Subcutaneous abdominal adipose tissue (tissue), 5 donors: ENCODE data around the gene APOA4.
"Not testable (repeated sequence)": the region's sequence is repeated elsewhere in the genome, so short reads cannot be mapped to it uniquely, and the experiment has no call there.

Experiments
- H3K27ac ChIP-seq: one replicate; pipeline ENCODE4 v1.7.0; 2013; ENCODE audit warnings: low read depth, mild to moderate bottlenecking, inconsistent platforms, low read length, moderate library complexity
- H3K27me3 ChIP-seq, 5 donors: one replicate each; pipeline ENCODE4 v1.7.0; 2013; ENCODE audit warnings: low read length in 5 of 5, inconsistent platforms in 1 of 5; ENCODE audit not compliant: control insufficient read depth in 5 of 5, insufficient read depth in 4 of 5
- H3K36me3 ChIP-seq, 5 donors: one replicate each; pipeline ENCODE4 v1.7.0; 2013; ENCODE audit warnings: low read length in 5 of 5; ENCODE audit not compliant: control insufficient read depth in 5 of 5, insufficient read depth in 5 of 5
- H3K4me1 ChIP-seq, 5 donors: one replicate each; pipeline ENCODE4 v1.7.0; 2013; ENCODE audit warnings: low read length in 5 of 5, mild to moderate bottlenecking in 3 of 5, moderate library complexity in 1 of 5; ENCODE audit not compliant: control insufficient read depth in 5 of 5, insufficient read depth in 5 of 5
- H3K4me3 ChIP-seq, 5 donors: one replicate each; pipeline ENCODE4 v1.7.0; 2013; ENCODE audit warnings: low read length in 5 of 5, low read depth in 1 of 5
- H3K9ac ChIP-seq, 5 donors: one replicate each; pipeline ENCODE4 v1.7.0; 2013; ENCODE audit warnings: low read length in 5 of 5, mild to moderate bottlenecking in 4 of 5, moderate library complexity in 3 of 5
- H3K9me3 ChIP-seq, 5 donors: one replicate each; pipeline ENCODE4 v1.7.0; 2013; ENCODE audit warnings: low read length in 5 of 5; ENCODE audit not compliant: control insufficient read depth in 5 of 5
- donor health status: healthy.
- donor health status: healthy.
- donor health status: healthy.
- donor health status: healthy.
- donor health status: healthy.

The APOA4 gene

GRCh38 chr11:116838321-116839084, 15.4 kb upstream of the APOA4 start:
- Histone ChIP-seq H3K27ac (no peak overlapping the region), H3K4me3 (no peak overlapping the region), H3K4me1 (peaks cover 2 to 25% (median 21%) of the 10 kb centered on the region in 5 donors), H3K27me3 (no peaks in the 10 kb centered on the region), H3K36me3 (peaks cover 0 to 7% (median 6%) of the 10 kb centered on the region in 5 donors), H3K9me3 (no peaks in the 10 kb centered on the region), H3K9ac (no peak overlapping the region)

DNA sequence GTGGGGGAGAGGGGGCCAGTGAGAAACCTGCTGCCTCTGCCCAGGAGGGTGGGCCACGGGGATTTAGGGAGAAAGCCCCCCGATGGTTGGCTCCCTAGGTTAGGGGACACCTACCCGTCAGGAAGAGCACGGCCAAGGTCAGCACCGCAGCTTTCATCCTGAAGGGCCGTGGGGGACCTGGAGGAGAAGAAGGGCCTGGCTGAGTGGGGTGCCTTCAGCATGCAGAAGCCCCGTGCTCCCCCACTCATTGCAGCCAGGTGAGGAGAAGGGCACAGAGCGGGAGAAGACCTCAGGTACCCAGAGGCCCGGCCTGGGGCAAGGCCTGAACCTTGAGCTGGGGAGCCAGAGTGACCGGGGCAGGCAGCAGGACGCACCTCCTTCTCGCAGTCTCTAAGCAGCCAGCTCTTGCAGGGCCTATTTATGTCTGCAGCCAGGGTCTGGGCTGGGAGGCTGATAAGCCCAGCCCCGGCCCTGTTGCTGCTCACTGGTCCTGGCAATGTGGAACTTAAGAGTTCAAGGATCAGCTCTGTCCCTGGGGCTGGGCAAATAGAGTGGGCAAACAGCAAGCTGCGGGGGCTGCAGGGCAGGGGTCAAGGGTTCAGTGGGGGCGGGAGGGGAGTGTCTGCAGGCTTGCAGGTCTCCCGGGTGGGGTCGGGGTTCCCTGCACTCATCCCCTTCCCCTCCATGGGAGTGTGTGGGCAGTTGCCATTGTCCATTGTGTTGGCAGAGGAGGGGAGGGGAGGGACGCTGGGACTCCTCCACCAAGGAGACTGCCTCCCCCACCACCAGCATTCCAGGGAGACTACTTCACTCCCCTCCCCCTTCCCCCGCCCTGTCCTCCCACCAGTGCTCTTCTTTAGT, 14.4 kb upstream of the APOA4 start, which contains the start of gene APOA1:
TSS of gene APOA1 (minus strand) at position 392 of the 861 bp plus-strand sequence. CDS start at position 157, 235 bp downstream.
- Histone ChIP-seq H3K27ac (peak within 1 kb of the TSS; percentile 37), H3K9me3 (no peaks in the 10 kb centered on the region), H3K4me3 (no peak within 1 kb of the TSS), H3K27me3 (no peaks in the 10 kb centered on the region), H3K36me3 (no peaks in the 10 kb centered on the region), H3K9ac (no peak within 1 kb of the TSS), H3K4me1 (peaks cover 2 to 25% (median 21%) of the 10 kb centered on the region in 5 donors)

- no peak overlapping the region for H3K4me3 ChIP-seq
- H3K4me1 ChIP-seq, result peaks cover 2 to 25% (median 21%) of the 10 kb centered on the region in 5 donors
- H3K36me3 ChIP-seq, result no peaks in the 10 kb centered on the region
- no peak overlapping the region for H3K9ac ChIP-seq
- H3K9me3 ChIP-seq, result no peaks in the 10 kb centered on the region
- no peaks in the 10 kb centered on the region for H3K27me3 ChIP-seq
- peak overlapping the region; percentile 37 for H3K27ac ChIP-seq
Measured at GRCh38 chr11:116836632-116836991, 13.5 kb upstream of the APOA4 start.

DNA sequence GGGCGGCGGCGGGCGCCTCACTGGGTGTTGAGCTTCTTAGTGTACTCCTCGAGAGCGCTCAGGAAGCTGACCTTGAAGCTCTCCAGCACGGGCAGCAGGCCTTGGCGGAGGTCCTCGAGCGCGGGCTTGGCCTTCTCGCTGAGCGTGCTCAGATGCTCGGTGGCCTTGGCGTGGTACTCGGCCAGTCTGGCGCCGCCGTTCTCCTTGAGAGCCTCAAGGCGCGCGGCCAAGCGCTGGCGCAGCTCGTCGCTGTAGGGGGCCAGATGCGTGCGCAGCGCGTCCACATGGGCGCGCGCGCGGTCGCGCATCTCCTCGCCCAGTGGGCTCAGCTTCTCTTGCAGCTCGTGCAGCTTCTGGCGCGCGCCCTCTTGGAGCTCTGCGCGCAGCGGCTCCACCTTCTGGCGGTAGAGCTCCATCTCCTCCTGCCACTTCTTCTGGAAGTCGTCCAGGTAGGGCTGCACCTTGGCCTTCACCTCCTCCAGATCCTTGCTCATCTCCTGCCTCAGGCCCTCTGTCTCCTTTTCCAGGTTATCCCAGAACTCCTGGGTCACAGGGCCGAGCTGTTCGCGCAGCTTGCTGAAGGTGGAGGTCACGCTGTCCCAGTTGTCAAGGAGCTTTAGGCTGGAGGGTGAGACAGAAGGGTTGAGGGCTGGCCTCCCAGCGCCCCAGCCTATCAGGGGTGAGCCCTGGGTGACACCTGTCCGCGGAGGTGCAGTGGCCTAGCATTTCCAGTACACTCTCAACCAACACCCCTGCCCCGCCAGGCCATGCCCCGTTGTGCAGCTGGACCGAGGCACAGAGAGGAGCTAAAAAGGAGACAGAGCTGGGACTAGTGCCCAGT, 12.9 kb upstream of the APOA4 start:
- Histone ChIP-seq H3K9ac (peak overlapping the region in 3 of 5 donors; percentile 26 to 53 (median 43)), H3K36me3 (no peaks in the 10 kb centered on the region), H3K27me3 (no peaks in the 10 kb centered on the region), H3K4me3 (peak overlapping the region in 4 of 5 donors; percentile 55 to 62 (median 58)), H3K9me3 (no peaks in the 10 kb centered on the region), H3K4me1 (peaks cover 2 to 25% (median 21%) of the 10 kb centered on the region in 5 donors), H3K27ac (peak overlapping the region; percentile 37)

DNA sequence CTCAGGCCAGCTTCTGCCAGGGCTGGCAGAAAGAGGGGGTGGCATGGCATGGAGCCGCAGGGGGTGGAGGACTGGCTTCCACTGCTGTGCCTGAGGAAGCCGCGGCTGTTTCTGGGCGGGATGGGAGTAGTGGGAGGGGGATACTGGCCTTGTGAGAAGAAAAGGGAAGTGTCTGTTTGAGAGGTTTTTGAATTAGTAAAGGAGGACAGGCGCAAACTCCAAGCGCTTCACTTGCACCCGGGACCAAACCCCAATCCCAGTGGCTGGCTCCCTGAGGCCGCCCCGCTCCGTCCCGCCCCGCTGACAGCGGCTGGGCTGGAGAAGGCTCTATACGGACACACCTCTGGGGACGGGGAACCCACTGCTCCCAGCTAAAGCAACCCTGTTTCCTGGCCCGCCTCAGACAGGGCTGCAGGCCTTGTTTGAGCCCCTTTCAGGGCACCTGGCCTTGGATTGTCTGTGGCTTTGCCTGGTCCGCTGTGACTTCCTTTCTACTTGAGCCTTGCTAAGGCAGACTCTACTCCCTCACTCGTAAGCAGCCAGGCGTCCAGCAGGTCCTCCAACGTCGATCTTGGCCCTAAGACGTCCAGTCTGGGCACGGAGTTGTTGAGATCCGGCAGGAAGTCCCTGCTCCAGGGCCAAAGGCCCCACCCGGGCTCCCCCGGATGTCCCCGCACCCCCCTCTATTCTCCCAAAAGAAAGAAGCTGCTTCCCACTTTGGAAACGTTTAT, 12.1 kb upstream of the APOA4 start:
- Histone ChIP-seq H3K9me3 (no peaks in the 10 kb centered on the region), H3K27ac (peak overlapping the region; percentile 37), H3K4me3 (peak overlapping the region; percentile 55 to 62 (median 59)), H3K9ac (peak overlapping the region in 3 of 5 donors; percentile 26 to 43 (median 41)), H3K4me1 (peaks cover 2 to 24% (median 21%) of the 10 kb centered on the region in 5 donors), H3K27me3 (no peaks in the 10 kb centered on the region), H3K36me3 (no peaks in the 10 kb centered on the region)

DNA sequence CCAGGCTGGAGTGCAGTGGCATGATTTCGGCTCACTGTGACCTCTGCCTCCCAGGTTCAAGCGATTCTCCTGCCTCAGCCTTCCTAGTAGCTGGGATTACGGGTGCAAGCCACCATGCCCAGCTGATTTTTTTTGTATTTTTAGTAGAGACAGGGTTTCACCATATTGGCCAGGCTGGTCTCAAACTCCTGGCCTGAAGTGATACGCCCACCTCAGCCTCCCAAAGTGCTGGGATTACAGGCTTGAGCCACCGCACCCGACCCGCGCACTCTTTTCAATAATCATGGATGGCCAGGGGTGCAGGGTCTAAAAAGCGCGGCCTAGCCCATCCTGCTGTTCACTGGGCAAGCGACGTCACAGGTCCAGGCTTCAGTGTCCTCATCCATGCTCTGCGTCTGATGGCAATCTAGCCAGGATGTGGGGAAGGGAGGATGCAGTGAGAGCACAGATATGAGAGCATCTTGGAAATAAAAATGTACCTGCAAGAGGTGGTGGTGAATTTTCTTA, 11.5 kb upstream of the APOA4 start:
- not testable (repeated sequence) for H3K9me3 ChIP-seq, H3K4me3 ChIP-seq, H3K9ac ChIP-seq, H3K36me3 ChIP-seq, H3K27me3 ChIP-seq, H3K27ac ChIP-seq
- peaks cover 2 to 28% (median 24%) of the 10 kb centered on the region in 5 donors for H3K4me1 ChIP-seq

DNA sequence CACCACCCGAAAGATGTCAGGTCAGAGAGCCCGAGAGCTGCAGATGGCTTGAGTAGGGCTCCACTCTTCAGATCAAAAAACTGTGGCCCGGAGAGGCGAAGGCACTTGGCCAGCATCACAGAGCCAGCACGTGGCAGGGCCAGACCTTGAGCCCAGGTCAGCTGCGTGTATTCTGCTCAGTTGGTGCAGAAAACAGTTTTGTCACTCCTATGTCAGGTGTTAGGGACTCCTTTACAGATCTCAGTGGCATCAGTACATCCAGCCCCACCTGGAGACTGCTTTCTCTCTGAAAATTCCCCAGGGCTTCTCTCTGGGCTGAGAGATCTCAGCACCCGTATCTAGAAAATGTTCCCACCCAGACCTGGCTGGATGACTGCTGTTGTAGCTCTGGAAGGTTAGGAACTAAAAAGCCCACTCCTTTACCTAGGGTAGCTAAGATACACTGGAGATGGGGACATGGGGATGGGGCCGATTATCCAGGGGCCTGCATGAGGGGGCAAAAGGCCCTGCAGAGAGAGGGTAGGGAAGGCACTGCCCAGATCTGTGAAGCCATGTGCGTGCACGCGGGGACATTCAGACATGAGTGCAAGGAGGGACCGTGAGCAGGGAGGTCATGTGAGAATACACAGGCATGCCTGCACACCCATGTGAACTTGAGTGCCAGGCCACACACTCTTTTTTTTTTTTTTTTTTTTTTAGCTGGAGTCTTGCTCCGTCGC, 10.9 kb upstream of the APOA4 start:
- H3K4me3 ChIP-seq, result no peak overlapping the region
- H3K4me1 ChIP-seq, result peaks cover 2 to 32% (median 28%) of the 10 kb centered on the region in 5 donors
- no peaks in the 10 kb centered on the region for H3K9me3 ChIP-seq
- H3K27ac ChIP-seq, result no peak overlapping the region
- no peak overlapping the region for H3K9ac ChIP-seq
- H3K27me3 ChIP-seq, result no peaks in the 10 kb centered on the region
- H3K36me3 ChIP-seq, result no peaks in the 10 kb centered on the region

DNA sequence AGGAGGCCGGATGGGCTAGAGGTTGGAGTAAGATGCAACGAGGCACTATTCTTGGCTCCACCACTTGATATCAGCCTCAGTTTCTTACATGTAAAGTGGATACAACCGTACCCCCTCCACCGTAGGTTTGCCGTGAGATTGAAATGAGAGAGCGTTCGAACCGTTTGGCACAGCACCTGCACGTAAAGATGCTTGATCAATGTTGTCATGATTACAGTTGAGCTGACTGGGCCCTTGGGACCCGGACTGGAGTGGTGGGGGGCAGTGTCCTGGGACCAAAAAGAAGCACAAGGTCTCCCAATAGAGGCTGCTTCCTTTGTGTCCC, 10.3 kb upstream of the APOA4 start:
- H3K4me3 ChIP-seq, result no peak overlapping the region
- H3K9ac ChIP-seq, result no peak overlapping the region
- no peaks in the 10 kb centered on the region for H3K36me3 ChIP-seq
- peaks cover 2 to 32% (median 28%) of the 10 kb centered on the region in 5 donors for H3K4me1 ChIP-seq
- no peaks in the 10 kb centered on the region for H3K9me3 ChIP-seq
- no peaks in the 10 kb centered on the region for H3K27me3 ChIP-seq
- no peak overlapping the region for H3K27ac ChIP-seq
